HG02610 (cell line): ENCODE measurements around the gene WDR17.
A peak's percentile ranks its signal among the peaks of the same experiment; 100 is the strongest.
"Not testable (repeated sequence)": the region's sequence is repeated elsewhere in the genome, so short reads cannot be mapped to it uniquely, and the experiment has no call there.

ENCODE experiments used
- ATAC-seq: cut with Tn5 transposase; IDR thresholded peaks from one replicate; pipeline ENCODE4 v1.9.1; 2021; ENCODE audit warnings: mild to moderate bottlenecking, moderate library complexity; ENCODE audit not compliant: unreplicated experiment

WDR17 gene

GRCh38 chr4:176189891-176190795 is 124.5 kb downstream of the WDR17 start:
- no peak for ATAC-seq

GRCh38 chr4:176191974-176192373 is 126.3 kb downstream of the WDR17 start:
- ATAC-seq = no peak

- ATAC-seq = no peak
Measured at GRCh38 chr4:176193126-176193525, 127.5 kb downstream of the WDR17 start.

- no peak for ATAC-seq
Measured at GRCh38 chr4:176193938-176194337, 128.3 kb downstream of the WDR17 start.

GRCh38 chr4:176195184-176195978 is 129.7 kb downstream of the WDR17 start, which contains the start of gene SPATA4:
TSS of gene SPATA4 (minus strand) at chr4:176195585. CDS start at chr4:176195562, 23 bp downstream.
- peak; percentile 99 for ATAC-seq

GRCh38 chr4:176198316-176198903 is 132.8 kb downstream of the WDR17 start:
- ATAC-seq = no peak

- ATAC-seq = no peak
Measured at GRCh38 chr4:176205299-176205698, 139.7 kb downstream of the WDR17 start.

- no peak for ATAC-seq
Measured at GRCh38 chr4:176207839-176208238, 142.2 kb downstream of the WDR17 start.

- no peak for ATAC-seq
Measured at GRCh38 chr4:176209535-176209934, 143.9 kb downstream of the WDR17 start.

- no peak for ATAC-seq
Measured at GRCh38 chr4:176210101-176210500, 144.5 kb downstream of the WDR17 start.

GRCh38 chr4:176210579-176211296 is 145.1 kb downstream of the WDR17 start:
- no peak for ATAC-seq

GRCh38 chr4:176212351-176212750 is 146.7 kb downstream of the WDR17 start:
- not testable (repeated sequence) for ATAC-seq

- ATAC-seq = no peak
Measured at GRCh38 chr4:176217510-176217909, 151.9 kb downstream of the WDR17 start.

GRCh38 chr4:176222149-176222548 is 156.5 kb downstream of the WDR17 start:
- no peak for ATAC-seq

GRCh38 chr4:176223561-176223960 is 157.9 kb downstream of the WDR17 start:
- no peak for ATAC-seq

- no peak for ATAC-seq
Measured at GRCh38 chr4:176226736-176227135, 161.1 kb downstream of the WDR17 start.

GRCh38 chr4:176229645-176230044 is 164.0 kb downstream of the WDR17 start:
- ATAC-seq = no peak
